Amygdala (tissue), 56 donors: Measurements from ENCODE around the gene DHX9.

Experiments
- DNase-seq, 56 donors: peaks; one replicate each; lab custom pipeline; 2025; lab: John Stamatoyannopoulos, UW

DHX9 gene

GRCh38 chr1:182835806-182836205 is 3.3 kb upstream of the DHX9 start:
- no peak for DNase-seq

DNA sequence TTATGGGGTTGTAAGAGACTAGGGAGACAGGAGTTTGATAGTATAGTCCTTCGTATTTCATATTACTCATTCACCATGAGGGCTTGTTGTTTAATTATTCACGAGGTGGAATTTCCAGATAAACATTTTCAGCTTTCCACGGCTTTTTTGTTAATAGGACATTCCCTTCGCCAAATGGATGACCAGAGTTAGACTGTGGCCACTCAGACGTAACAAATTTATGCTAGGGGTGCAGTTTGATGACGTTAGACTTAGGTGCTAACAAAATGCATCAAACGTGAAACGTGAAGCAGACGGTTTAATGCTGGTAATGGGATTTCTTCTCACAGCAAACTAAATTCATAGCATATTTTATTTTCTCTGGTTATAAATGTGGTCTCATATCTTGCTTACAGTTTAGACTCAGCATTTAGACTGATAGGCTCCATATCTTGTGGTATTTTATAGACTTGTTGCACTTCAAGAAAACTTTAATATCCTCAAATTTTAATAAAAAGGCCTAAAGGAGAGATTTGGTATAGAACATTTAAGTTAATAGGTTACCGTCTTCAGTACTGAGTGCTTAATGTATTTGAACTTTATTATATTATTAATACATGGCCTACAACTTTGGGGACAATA is 2.3 kb downstream of the DHX9 start:
- no peak for DNase-seq

DNA sequence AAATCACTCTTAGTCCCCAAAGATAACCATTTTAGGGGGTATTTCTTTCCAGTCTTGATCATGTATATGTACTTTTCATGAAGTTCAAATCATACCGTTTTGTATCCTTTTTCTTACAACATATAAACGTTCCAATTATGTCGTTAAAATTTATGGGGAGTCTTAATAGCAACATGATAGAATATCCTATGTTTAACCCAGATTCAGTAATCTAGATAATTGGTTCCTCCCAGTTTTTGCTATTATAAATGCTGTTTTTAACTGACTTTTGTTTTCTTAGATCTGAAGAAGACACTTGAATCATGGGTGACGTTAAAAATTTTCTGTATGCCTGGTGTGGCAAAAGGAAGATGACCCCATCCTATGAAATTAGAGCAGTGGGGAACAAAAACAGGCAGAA is 3.1 kb downstream of the DHX9 start:
- DNase-seq: no peak

DNA sequence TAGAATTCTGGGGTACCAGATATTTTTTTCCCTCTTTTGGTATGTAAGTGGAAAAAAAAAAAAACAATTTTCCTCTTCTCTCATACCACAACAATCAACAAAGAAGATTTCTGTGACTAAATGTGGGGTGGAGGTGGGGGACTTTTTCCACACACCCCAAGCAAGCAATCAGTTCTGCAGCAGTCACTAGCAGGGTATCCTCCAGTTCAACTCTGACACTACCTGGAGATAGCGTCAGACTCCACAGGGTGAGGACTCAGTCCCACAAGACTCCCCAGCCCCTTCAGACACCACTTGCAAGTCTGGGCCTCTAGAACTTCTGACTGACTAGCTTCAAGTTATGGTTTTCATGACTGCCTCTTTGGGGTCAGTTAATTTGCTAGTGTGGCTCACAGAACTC is 6.2 kb downstream of the DHX9 start:
- no peak for DNase-seq

- DNase-seq: no peak
Observed at GRCh38 chr1:182845894-182846293, 6.7 kb downstream of the DHX9 start.

GRCh38 chr1:182847105-182847504 is 8.0 kb downstream of the DHX9 start:
- no peak for DNase-seq

DNA sequence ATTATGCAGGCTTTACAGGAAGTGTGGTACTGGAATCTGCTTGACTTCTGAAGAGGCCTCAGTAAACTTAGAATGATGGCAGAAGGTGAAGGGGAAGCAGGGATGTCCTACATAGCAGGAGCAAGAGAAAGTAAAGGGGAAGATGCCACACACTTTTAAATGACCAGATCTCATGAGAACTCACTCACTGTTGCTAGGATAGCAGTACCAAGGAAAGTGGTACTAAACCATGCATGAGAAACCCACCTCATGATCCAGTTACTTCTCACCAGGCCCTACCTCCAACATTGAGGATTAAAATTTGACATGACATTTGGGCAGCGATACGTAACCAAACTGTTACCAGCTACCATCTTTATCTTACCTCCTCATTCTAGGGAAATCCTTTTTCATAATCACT is 9.6 kb downstream of the DHX9 start:
- DNase-seq: no peak

DNA sequence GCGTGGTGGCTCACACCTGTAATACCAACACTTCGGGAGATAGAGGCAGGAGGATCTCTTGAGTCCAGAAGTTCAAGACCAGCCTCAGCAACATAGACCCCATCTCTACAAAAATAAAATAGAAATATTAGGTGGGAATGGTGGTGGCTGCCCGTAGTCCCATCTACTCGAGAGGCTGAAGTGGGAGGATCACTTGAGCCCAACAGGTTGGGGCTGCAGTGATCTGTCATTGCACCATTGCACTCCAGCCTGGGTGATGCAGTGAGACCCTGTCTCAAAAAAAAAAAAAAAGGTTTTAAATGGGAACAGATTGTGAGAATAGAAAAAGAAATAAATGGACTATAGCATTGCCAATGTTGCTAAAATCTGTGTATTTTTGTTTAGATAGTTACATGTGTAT is 11.2 kb downstream of the DHX9 start:
- no peak for DNase-seq

DNA sequence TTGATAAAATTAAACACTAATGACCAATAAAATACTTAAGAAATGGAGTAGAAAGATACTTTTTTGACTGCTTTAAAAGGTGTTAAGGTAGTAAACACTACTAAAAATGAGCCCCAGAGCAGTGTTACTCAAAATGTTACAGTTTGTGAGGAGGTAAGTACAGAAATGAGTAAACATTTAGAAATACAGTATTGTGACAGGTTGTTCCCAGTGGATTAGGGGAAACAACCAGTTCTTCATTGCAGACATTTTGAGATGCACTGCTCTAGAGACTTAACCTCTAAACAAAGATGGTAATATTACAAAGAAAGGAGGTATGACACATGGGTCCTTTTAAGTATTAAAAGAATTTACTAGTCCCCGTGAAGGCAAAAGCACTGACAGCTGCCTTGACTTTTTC is 12.7 kb downstream of the DHX9 start:
- no peak for DNase-seq

DNA sequence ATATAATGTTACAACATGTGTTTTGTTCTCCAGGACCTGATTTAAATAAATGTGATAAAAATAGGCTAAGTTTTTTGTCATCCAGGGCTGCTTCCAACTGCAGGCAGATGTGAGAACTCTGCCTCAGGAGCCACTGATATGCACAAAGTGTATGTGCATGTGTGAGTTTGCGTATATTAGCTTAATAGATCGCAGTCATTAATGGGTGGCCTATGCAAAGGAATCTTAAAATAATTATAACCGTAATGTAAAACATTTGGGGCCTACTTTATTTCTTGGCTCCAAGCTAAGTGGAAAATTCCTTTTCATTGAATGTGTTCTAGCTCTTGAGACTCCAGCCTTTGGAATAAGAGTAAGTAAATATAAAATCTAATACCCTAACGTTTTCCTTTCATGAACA is 16.8 kb downstream of the DHX9 start:
- DNase-seq: no peak

DNA sequence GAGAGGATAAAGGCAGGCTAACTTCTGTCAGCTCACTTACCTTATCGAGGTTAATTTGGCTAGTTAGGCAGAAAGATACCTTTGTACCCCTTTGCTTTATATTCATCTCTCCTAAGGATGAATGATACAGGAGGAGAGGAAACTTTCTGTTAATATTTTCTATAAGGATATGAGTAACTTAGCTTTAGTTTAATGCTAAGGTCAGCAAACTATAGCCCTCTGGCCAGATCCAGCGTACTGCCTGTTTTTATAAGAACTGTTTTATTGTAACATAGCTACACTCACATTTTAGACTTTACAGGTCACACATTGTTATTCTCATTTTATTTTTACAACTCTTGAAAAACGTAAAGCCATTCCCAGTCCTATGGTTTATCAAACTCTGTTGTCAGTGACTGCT is 18.1 kb downstream of the DHX9 start:
- no peak for DNase-seq

DNA sequence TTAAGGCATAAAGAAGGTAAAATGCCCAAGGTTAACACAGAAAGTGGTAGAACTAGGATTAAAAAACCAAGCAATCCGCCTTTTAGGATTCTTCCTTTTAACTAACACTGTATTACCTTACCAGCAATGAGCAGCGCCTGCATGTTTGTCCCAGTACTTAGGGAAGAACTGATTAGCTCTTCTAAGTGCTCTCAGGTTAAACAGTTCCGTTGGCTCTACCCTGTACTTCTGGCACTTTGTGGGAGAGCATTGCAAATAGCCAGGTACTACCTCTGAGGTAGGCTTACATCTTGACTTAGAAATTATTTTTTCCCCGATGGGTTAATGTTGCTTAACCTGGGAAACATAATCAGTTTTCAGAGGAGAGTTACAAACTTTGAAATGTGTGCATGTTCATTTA is 21.5 kb downstream of the DHX9 start:
- DNase-seq: no peak

- DNase-seq: no peak
Observed at GRCh38 chr1:182861994-182862393, 22.8 kb downstream of the DHX9 start.

DNA sequence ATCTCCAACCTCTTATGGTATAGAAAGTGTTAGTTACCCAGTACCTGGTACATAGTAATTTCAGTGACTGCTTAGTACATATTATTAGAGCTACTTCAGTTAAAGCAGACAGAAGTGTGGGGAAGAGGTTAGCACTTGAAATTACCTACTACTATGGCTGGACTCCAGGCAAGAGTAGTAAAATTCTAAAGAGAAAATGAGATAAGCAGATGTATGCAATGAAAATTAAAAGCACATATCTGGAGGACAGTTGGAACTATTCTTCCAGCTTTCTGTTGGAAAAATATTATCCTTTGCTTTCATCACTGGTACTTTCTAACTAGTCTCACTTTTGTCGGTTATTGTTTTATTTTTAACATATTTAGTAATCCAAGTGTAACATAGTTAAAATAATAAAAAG is 23.7 kb downstream of the DHX9 start:
- DNase-seq: no peak

- no peak for DNase-seq
Observed at GRCh38 chr1:182863940-182864339, 24.8 kb downstream of the DHX9 start.

DNA sequence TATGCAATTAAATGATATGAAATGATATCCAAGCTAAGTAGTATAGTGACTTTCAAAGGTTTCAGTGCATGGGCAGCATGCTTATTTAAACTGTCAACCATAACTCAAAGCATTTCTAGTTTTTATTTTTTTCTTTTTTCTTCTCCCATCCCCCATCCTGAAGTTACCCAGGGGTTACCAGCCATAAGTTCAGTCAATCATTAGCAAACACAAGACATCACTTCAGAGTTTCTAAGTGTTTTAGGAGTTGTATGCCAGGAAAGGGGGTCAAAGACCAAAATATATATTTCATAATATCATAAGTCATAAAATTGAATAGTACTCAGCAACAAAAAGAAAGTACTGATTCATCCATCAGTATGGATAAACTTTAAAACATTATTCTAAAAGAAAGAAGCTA is 28.7 kb downstream of the DHX9 start:
- no peak for DNase-seq

- DNase-seq: peak in 1 of 56 donors; percentile 2
Observed at GRCh38 chr1:182869241-182869666, 30.1 kb downstream of the DHX9 start.

GRCh38 chr1:182872881-182873280 is 33.7 kb downstream of the DHX9 start:
- no peak for DNase-seq

GRCh38 chr1:182875889-182876288 is 36.7 kb downstream of the DHX9 start:
- no peak for DNase-seq

GRCh38 chr1:182877331-182877730 is 38.2 kb downstream of the DHX9 start:
- DNase-seq: no peak

DNA sequence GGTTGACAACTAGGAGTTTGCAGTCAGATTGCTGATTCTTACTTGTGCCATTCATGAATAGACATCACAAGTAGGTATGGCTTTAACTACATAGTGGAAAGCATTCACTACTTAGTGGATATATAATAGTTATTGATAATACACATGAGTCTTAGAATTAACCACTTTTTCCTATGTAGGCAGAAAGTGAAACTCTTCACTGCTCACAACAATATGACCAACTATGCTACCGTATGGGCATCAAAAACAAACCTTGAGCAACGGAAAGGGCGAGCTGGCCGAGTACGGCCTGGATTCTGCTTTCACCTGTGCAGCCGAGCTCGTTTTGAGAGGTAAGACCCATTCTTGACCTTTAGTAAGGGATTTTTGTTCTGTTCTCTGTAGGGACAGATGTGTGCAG is 38.7 kb downstream of the DHX9 start:
- DNase-seq: no peak

- no peak for DNase-seq
Observed at GRCh38 chr1:182884872-182885271, 45.7 kb downstream of the DHX9 start.

DNA sequence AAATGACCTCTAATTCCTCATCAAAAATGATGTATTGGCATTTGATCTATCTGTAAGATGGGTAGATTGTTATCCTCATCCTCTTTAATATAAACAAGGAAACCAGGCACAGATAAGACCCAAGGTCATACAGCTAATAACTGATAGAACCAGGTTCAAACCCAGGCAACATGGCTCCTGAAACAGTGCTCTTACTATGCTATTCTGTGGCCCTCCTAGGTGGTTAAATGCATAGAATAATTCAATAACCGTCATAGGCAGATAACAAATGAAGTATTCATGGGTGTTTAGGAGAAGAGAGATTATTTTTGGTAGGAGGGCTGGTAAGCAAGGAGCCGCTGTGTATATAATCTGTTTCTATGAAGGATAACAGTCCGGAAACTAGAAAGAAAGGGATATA is 46.4 kb downstream of the DHX9 start:
- DNase-seq: no peak
